CD4-positive, alpha-beta T cell treated with Interleukin-2 at 100 ng/mL for 4 hours (primary cell): ENCODE results near the gene MTREX.

Experiments
- DNase-seq: peaks from one replicate; pipeline ENCODE4 v3.0.0-alpha.2; 2020; ENCODE audit warnings: low spot score

Gene MTREX

DNA sequence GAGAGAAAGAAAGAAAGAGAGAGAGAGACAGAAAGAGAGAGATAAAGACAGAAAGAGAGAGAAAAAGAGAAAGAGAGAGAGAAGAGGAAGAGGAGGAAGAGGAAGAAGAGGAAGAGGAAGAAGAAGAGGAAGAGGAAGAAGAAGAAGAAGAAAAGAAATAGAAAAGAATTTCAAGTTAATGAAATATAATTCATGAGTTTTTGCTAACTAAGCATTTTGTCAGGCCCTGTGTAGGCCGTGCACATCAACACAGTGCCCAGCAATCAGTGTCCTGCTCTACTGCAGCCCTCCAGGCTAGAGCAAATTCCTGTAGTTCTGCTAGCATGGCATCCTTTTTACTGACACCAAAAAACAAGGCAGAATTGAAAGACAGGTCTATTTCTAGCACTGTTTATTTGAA, 164.9 kb downstream of the MTREX start:
- no peak for DNase-seq
